HepG2 (cell line): ENCODE data around the gene DDX19B. TPM values are rescaled to one million over a fixed set of nuclear protein-coding genes. Genes with fewer than 3 reads are reported as not detected.

Experiments used
- AHDC1 ChIP-seq: sonication (generic); formaldehyde crosslinking; IDR thresholded peaks from 2 replicates; pipeline ENCODE4 v1.5.1; 2020; ENCODE audit warnings: mild to moderate bottlenecking, missing genetic modification reagents, borderline replicate concordance
- BCL6 ChIP-seq: IDR thresholded peaks from 2 replicates; pipeline ENCODE4 v1.6.1; 2016; ENCODE audit warnings: missing genetic modification reagents, missing compliant biosample characterization
- FOSL2 ChIP-seq: sonication (generic); formaldehyde crosslinking; IDR thresholded peaks from 2 replicates; pipeline ENCODE4 v1.4.0; 2020; ENCODE audit warnings: missing genetic modification reagents
- KIAA2018 ChIP-seq: sonication (generic); formaldehyde crosslinking; IDR thresholded peaks from 2 replicates; pipeline ENCODE4 v1.5.0; 2020; ENCODE audit warnings: mild to moderate bottlenecking, missing genetic modification reagents, borderline replicate concordance
- MAFG ChIP-seq: sonication (generic); formaldehyde crosslinking; IDR thresholded peaks from 2 replicates; pipeline ENCODE4 v1.5.1; 2020; ENCODE audit warnings: mild to moderate bottlenecking, missing genetic modification reagents
- NCOA1 ChIP-seq: sonication (generic); formaldehyde crosslinking; IDR thresholded peaks from 2 replicates; pipeline ENCODE4 v1.9.0; 2021; ENCODE audit warnings: missing genetic modification reagents
- RXRB ChIP-seq: IDR thresholded peaks from 2 replicates; pipeline ENCODE4 v1.6.1; 2016; ENCODE audit warnings: borderline replicate concordance, missing genetic modification reagents, missing compliant biosample characterization
- TCF7 ChIP-seq: sonication (generic); IDR thresholded peaks from 2 replicates; pipeline ENCODE4 v1.6.1; 2016; ENCODE audit warnings: antibody characterized with exemption, low read depth
- TEAD2 ChIP-seq: sonication (generic); formaldehyde crosslinking; IDR thresholded peaks from 2 replicates; pipeline ENCODE4 v1.9.0; 2021; ENCODE audit warnings: missing genetic modification reagents
- ZFP36 ChIP-seq: fragments of 150-350 bp; IDR thresholded peaks from 2 replicates; pipeline ENCODE4 v1.6.1; 2018; ENCODE audit warnings: borderline replicate concordance, low read length, low read depth; ENCODE audit not compliant: partially characterized antibody
- ZNF709 ChIP-seq: sonication (generic); formaldehyde crosslinking; IDR thresholded peaks from 2 replicates; pipeline ENCODE4 v1.5.0; 2020; ENCODE audit warnings: mild to moderate bottlenecking, missing genetic modification reagents
- ZNF737 ChIP-seq: sonication (generic); formaldehyde crosslinking; IDR thresholded peaks from 2 replicates; pipeline ENCODE4 v1.5.0; 2020; ENCODE audit warnings: missing genetic modification reagents, mild to moderate bottlenecking, borderline replicate concordance
- ZSCAN5A ChIP-seq: sonication (generic); formaldehyde crosslinking; IDR thresholded peaks from 2 replicates; pipeline ENCODE4 v1.8.0; 2022; ENCODE audit warnings: mild to moderate bottlenecking, missing genetic modification reagents, borderline replicate concordance
- polyA plus RNA-seq, 8 experiments: library from polyadenylated mRNA; depleted of rRNA in 3 of 8; stranded (reverse) in 7 of 8; unstranded in 1 of 8; fragments of >200 nt; fragmentation: Illumina TruSeq in 4 of 8; extraction: Trizol in 4 of 8; gene quantifications; 2 replicates each; pipeline versions ENCODE4 v1.2.1 to v1.2.3, GENCODE V29; 2011 to 2016; ENCODE audit warnings: low read depth in 4 of 8, missing spikeins in 1 of 8, mixed read lengths in 1 of 8; ENCODE audit not compliant: insufficient read depth in 1 of 8
- total RNA-seq, 5 experiments: library from RNA; depleted of rRNA; stranded (reverse); fragments of >200 nt; fragmentation: Illumina TruSeq; extraction: Trizol; gene quantifications; 2 replicates each; pipeline ENCODE4 v1.2.3, GENCODE V29; 2016; ENCODE audit warnings: low read depth in 1 of 5

The DDX19B gene
- total and polyA plus RNA-seq, 2 of the 13 experiments (the other 11 are each of a cell fraction or from before 2014, with no cell fraction given), result 36.2 to 40.0 TPM

GRCh38 chr16:70251629-70252354 lies 47.2 kb upstream of the DDX19B start, which contains the start of gene EXOSC6 (continued):
- peak; percentile 44; the same call in 1 of the 2 replicates for TF ChIP-seq AHDC1 (CRISPR knock-in tag)
- peak; percentile 85 for TF ChIP-seq RXRB (CRISPR knock-in tag)
- peak; percentile 86; the same call in 1 of the 2 replicates for TF ChIP-seq TEAD2 (CRISPR knock-in tag)
- TF ChIP-seq KIAA2018, result peak; percentile 42; the same call in 1 of the 2 replicates
- TF ChIP-seq TCF7, result no peak
- peak; percentile 84; the same call in 1 of the 2 replicates for TF ChIP-seq ZNF737 (CRISPR knock-in tag)
- TF ChIP-seq ZFP36, result no peak
- no peak for TF ChIP-seq MAFG (CRISPR knock-in tag)
- peak; percentile 69; the same call in 1 of the 2 replicates for TF ChIP-seq FOSL2 (CRISPR knock-in tag)
- peak; percentile 96 for TF ChIP-seq ZNF709 (CRISPR knock-in tag)
- TF ChIP-seq BCL6, result peak; percentile 72; the same call in 1 of the 2 replicates
- TF ChIP-seq ZSCAN5A (CRISPR knock-in tag), result peak; percentile 99
- TF ChIP-seq NCOA1 (CRISPR knock-in tag), result peak; percentile 74
